Measurements from ENCODE around the gene TST.

Gene TST

DNA sequence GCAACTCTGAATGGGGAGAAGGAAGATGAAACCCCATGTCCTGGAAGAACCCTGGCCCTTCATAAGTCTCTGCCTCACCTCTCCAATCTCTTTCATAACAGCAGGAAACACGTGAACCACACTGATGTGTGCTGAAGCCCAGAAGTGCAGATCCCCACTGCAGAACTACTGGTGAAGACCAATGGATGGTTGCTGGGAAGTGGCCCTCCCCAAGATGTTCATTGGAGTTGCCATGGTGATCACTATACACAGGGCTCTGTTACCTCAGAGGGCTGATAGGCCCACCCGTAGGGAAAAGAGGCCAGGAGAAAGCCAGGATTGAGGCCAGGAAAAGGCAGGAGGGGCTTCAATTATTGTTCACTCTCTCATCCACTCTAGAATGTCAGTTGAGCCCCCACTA, 11.6 kb downstream of the TST start:
- Histone ChIP-seq H3K4me3 (replicated peaks; ENCODE audit: insufficient read depth, low read length) (no peak overlapping the region), H3K27ac (replicated peaks) (no peak overlapping the region), H3K27me3 (ENCODE audit: insufficient read depth, poor library complexity, severe bottlenecking) (no peaks in the 10 kb centered on the region)
- DNase-seq (ENCODE audit: low read depth in 1 of 2, low spot score in 1 of 2), result no peak
- TF ChIP-seq, protein P1, sequence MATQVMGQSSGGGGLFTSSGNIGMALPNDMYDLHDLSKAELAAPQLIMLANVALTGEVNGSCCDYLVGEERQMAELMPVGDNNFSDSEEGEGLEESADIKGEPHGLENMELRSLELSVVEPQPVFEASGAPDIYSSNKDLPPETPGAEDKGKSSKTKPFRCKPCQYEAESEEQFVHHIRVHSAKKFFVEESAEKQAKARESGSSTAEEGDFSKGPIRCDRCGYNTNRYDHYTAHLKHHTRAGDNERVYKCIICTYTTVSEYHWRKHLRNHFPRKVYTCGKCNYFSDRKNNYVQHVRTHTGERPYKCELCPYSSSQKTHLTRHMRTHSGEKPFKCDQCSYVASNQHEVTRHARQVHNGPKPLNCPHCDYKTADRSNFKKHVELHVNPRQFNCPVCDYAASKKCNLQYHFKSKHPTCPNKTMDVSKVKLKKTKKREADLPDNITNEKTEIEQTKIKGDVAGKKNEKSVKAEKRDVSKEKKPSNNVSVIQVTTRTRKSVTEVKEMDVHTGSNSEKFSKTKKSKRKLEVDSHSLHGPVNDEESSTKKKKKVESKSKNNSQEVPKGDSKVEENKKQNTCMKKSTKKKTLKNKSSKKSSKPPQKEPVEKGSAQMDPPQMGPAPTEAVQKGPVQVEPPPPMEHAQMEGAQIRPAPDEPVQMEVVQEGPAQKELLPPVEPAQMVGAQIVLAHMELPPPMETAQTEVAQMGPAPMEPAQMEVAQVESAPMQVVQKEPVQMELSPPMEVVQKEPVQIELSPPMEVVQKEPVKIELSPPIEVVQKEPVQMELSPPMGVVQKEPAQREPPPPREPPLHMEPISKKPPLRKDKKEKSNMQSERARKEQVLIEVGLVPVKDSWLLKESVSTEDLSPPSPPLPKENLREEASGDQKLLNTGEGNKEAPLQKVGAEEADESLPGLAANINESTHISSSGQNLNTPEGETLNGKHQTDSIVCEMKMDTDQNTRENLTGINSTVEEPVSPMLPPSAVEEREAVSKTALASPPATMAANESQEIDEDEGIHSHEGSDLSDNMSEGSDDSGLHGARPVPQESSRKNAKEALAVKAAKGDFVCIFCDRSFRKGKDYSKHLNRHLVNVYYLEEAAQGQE (IDR thresholded peaks at IDR 0.05; ENCODE audit: insufficient replicate concordance, low read depth), result no peak
- TF ChIP-seq GABPA (IDR thresholded peaks at IDR 0.05; ENCODE audit: low read depth) (no peak), POLR2AphosphoS5 (IDR thresholded peaks at IDR 0.05; ENCODE audit: low read depth) (no peak)
- TF ChIP-seq, protein P2, sequence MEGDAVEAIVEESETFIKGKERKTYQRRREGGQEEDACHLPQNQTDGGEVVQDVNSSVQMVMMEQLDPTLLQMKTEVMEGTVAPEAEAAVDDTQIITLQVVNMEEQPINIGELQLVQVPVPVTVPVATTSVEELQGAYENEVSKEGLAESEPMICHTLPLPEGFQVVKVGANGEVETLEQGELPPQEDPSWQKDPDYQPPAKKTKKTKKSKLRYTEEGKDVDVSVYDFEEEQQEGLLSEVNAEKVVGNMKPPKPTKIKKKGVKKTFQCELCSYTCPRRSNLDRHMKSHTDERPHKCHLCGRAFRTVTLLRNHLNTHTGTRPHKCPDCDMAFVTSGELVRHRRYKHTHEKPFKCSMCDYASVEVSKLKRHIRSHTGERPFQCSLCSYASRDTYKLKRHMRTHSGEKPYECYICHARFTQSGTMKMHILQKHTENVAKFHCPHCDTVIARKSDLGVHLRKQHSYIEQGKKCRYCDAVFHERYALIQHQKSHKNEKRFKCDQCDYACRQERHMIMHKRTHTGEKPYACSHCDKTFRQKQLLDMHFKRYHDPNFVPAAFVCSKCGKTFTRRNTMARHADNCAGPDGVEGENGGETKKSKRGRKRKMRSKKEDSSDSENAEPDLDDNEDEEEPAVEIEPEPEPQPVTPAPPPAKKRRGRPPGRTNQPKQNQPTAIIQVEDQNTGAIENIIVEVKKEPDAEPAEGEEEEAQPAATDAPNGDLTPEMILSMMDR (IDR thresholded peaks at IDR 0.05; ENCODE audit: insufficient read depth, low read length), result no peak

DNA sequence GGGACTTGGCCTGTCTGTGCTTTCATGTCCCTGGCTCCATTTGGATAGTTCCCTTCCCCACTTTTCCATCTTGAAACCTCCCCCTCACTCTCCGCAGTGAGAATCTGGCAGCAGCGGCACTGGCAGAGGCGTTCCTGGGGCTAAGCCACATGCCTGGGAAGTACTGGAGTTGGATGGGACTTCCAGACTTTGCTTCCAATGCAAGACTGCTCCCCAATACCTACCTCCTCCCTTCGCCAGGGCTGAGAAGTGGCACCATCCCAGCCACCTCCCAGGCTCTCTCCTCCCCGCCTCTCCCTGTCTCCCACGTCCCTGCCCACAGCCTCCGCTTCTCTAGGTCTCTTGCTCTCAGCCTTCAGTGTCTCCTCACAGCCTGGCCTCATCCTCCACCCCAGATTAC, 16.6 kb downstream of the TST start:
- Histone ChIP-seq H3K27me3 (ENCODE audit: insufficient read depth, poor library complexity, severe bottlenecking) (no peaks in the 10 kb centered on the region), H3K4me3 (replicated peaks; ENCODE audit: insufficient read depth, low read length) (no peak overlapping the region)

DNA sequence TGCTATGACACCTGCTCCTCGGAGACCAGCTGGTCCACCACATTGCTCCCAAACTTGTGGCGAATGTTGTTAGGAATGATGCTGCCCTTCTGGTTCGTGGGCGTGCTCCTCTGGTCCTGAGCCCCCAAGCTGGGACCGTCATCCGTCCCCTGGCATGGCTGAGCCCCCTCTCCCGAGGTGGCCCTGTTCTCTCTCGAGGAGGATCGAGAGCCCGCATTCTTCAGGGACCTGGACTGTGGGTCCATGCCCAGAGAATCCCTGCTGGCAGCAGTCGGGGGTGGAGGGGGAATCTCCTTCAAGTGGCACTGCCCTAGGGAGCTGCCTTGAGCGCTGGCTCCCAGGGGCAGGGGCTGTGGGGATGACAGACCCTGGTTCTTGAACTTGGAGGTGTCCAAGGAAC, 17.4 kb downstream of the TST start:
- no peak for DNase-seq (ENCODE audit: low read depth in 1 of 2, low spot score in 1 of 2)
- no peak overlapping the region for H3K4me3 ChIP-seq (replicated peaks; ENCODE audit: insufficient read depth, low read length)
- H3K27me3 ChIP-seq (ENCODE audit: insufficient read depth, poor library complexity, severe bottlenecking), result no peaks in the 10 kb centered on the region
- H3K27ac ChIP-seq (replicated peaks), result no peak overlapping the region
- TF ChIP-seq, protein P2 (IDR thresholded peaks at IDR 0.05; ENCODE audit: insufficient read depth, low read length), result no peak
- TF ChIP-seq POLR2AphosphoS5 (IDR thresholded peaks at IDR 0.05; ENCODE audit: low read depth) (no peak), GABPA (IDR thresholded peaks at IDR 0.05; ENCODE audit: low read depth) (no peak), SPI1 (IDR thresholded peaks at IDR 0.05; ENCODE audit: borderline replicate concordance, low read depth) (no peak)
- TF ChIP-seq, protein P1 (IDR thresholded peaks at IDR 0.05; ENCODE audit: insufficient replicate concordance, low read depth), result no peak

More for the DNA sequence above, 16.6 kb downstream of the TST start:
- TF ChIP-seq POLR2AphosphoS5 (IDR thresholded peaks at IDR 0.05; ENCODE audit: low read depth) (no peak), SPI1 (IDR thresholded peaks at IDR 0.05; ENCODE audit: borderline replicate concordance, low read depth) (no peak), GABPA (IDR thresholded peaks at IDR 0.05; ENCODE audit: low read depth) (no peak)
- TF ChIP-seq, protein P2 (IDR thresholded peaks at IDR 0.05; ENCODE audit: insufficient read depth, low read length), result no peak
- TF ChIP-seq, protein P1 (IDR thresholded peaks at IDR 0.05; ENCODE audit: insufficient replicate concordance, low read depth), result no peak
- no peak overlapping the region for H3K27ac ChIP-seq (replicated peaks)
- DNase-seq (ENCODE audit: low read depth in 1 of 2, low spot score in 1 of 2), result no peak
